HEK293 (cell line): ENCODE data around the gene ADRA2C.

ENCODE experiments used
- CTCF ChIA-PET: fragments of 350-600 bp; formaldehyde crosslinking; extraction: SDS; loops from one replicate; lab custom pipeline; 2021; ENCODE audit warnings: antibody characterized with exemption; lab: Yijun Ruan, JAX
- POLR2A ChIA-PET: fragments of 300-600 bp; formaldehyde crosslinking; extraction: SDS; loops from one replicate; lab custom pipeline; 2020; ENCODE audit warnings: antibody characterized with exemption, inconsistent platforms; lab: Yijun Ruan, JAX
- H3K27ac ChIP-seq: fragments of 200-500 bp; sonication (Bioruptor generic); 2 replicates; pipeline ENCODE4 v1.5.1; 2014; ENCODE audit warnings: low read depth, low read length, control low read depth, inconsistent platforms; ENCODE audit errors: extremely low read depth
- H3K36me3 ChIP-seq, 2 experiments: fragments of 200-500 bp in 1 of 2; sonication (Bioruptor generic) in 1 of 2; 1 replicate in 1 of 2; 2 replicates in 1 of 2; pipeline ENCODE4 v1.5.1; 2014 to 2017; ENCODE audit warnings: inconsistent platforms in 2 of 2, low read length in 2 of 2; ENCODE audit not compliant: control insufficient read depth in 2 of 2, insufficient read depth in 1 of 2
- H3K4me1 ChIP-seq: fragments of 200-500 bp; sonication (Bioruptor generic); 2 replicates; pipeline ENCODE4 v1.5.1; 2014; ENCODE audit warnings: mild to moderate bottlenecking, low read length, inconsistent platforms; ENCODE audit not compliant: control insufficient read depth, insufficient read depth
- H3K4me3 ChIP-seq: 2 replicates; pipeline ENCODE4 v1.5.1; 2011; ENCODE audit warnings: low read depth, mild to moderate bottlenecking, control low read depth, low read length, moderate library complexity
- H3K9me3 ChIP-seq: fragments of 200-500 bp; sonication (Bioruptor generic); 2 replicates; pipeline ENCODE4 v1.5.1; 2014; ENCODE audit warnings: low read depth, low read length, inconsistent platforms; ENCODE audit not compliant: control insufficient read depth, insufficient read depth
- EGR2 ChIP-seq: fragments of 450-650 bp; formaldehyde crosslinking; IDR thresholded peaks from 2 replicates; pipeline ENCODE4 v1.5.1; 2016; ENCODE audit warnings: low read depth, missing biosample characterization, missing genetic modification characterization
- IKZF3 ChIP-seq: fragments of 450-650 bp; IDR thresholded peaks from 2 replicates; pipeline ENCODE4 v1.5.0; 2018; ENCODE audit warnings: missing biosample characterization, mild to moderate bottlenecking, missing genetic modification characterization, moderate library complexity
- INSM2 ChIP-seq: fragments of 450-650 bp; formaldehyde crosslinking; IDR thresholded peaks from 2 replicates; pipeline ENCODE4 v1.5.1; 2016; ENCODE audit warnings: missing biosample characterization, missing genetic modification characterization
- KLF10 ChIP-seq: fragments of 450-650 bp; IDR thresholded peaks from 2 replicates; pipeline ENCODE4 v1.5.1; 2018; ENCODE audit warnings: missing biosample characterization, mild to moderate bottlenecking, missing genetic modification characterization
- PRDM1 ChIP-seq: fragments of 450-650 bp; formaldehyde crosslinking; IDR thresholded peaks from 2 replicates; pipeline ENCODE4; 2016; ENCODE audit warnings: missing biosample characterization, missing genetic modification characterization
- SP2 ChIP-seq: fragments of 450-650 bp; formaldehyde crosslinking; IDR thresholded peaks from 2 replicates; pipeline ENCODE4 v1.5.1; 2016; ENCODE audit warnings: missing biosample characterization, missing genetic modification characterization
- ZBTB20 ChIP-seq: fragments of 450-650 bp; formaldehyde crosslinking; IDR thresholded peaks from 2 replicates; pipeline ENCODE4 v1.5.1; 2016; ENCODE audit warnings: missing biosample characterization, missing genetic modification characterization
- ZBTB44 ChIP-seq: fragments of 450-650 bp; IDR thresholded peaks from 2 replicates; pipeline ENCODE4 v1.5.1; 2018; ENCODE audit warnings: missing biosample characterization, mild to moderate bottlenecking, missing genetic modification characterization
- ZBTB48 ChIP-seq: fragments of 450-650 bp; formaldehyde crosslinking; IDR thresholded peaks from 2 replicates; pipeline ENCODE4 v1.5.1; 2016; ENCODE audit warnings: missing biosample characterization, missing genetic modification characterization
- ZBTB8A ChIP-seq: fragments of 450-650 bp; formaldehyde crosslinking; IDR thresholded peaks from 2 replicates; pipeline ENCODE4 v1.5.1; 2016; ENCODE audit warnings: missing biosample characterization, missing genetic modification characterization
- ZFP3 ChIP-seq: fragments of 450-650 bp; formaldehyde crosslinking; IDR thresholded peaks from 2 replicates; pipeline ENCODE4 v1.5.1; 2016; ENCODE audit warnings: low read depth, missing biosample characterization, missing genetic modification characterization
- ZFP69B ChIP-seq: fragments of 450-650 bp; formaldehyde crosslinking; IDR thresholded peaks from 2 replicates; pipeline ENCODE4 v1.5.1; 2016; ENCODE audit warnings: missing biosample characterization, missing genetic modification characterization
- ZNF10 ChIP-seq: fragments of 450-650 bp; formaldehyde crosslinking; IDR thresholded peaks from 2 replicates; pipeline ENCODE4 v1.5.1; 2017; ENCODE audit warnings: missing biosample characterization, missing genetic modification characterization
- ZNF114 ChIP-seq: fragments of 450-650 bp; formaldehyde crosslinking; IDR thresholded peaks from 2 replicates; pipeline ENCODE4 v1.5.0; 2017; ENCODE audit warnings: missing biosample characterization, missing genetic modification characterization
- ZNF133 ChIP-seq: fragments of 450-650 bp; formaldehyde crosslinking; IDR thresholded peaks from 2 replicates; pipeline ENCODE4 v1.5.1; 2016; ENCODE audit warnings: missing biosample characterization, missing genetic modification characterization
- ZNF140 ChIP-seq: fragments of 450-650 bp; formaldehyde crosslinking; IDR thresholded peaks from 2 replicates; pipeline ENCODE4 v1.5.1; 2016; ENCODE audit warnings: missing biosample characterization, missing genetic modification characterization
- ZNF157 ChIP-seq: fragments of 450-650 bp; formaldehyde crosslinking; IDR thresholded peaks from 2 replicates; pipeline ENCODE4 v1.5.1; 2016; ENCODE audit warnings: missing biosample characterization, missing genetic modification characterization
- ZNF202 ChIP-seq: fragments of 450-650 bp; formaldehyde crosslinking; IDR thresholded peaks from 2 replicates; pipeline ENCODE4 v1.5.1; 2016; ENCODE audit warnings: missing biosample characterization, missing genetic modification characterization, borderline replicate concordance
- ZNF280D ChIP-seq: fragments of 450-650 bp; formaldehyde crosslinking; IDR thresholded peaks from 2 replicates; pipeline ENCODE4 v1.5.1; 2016; ENCODE audit warnings: missing biosample characterization, missing genetic modification characterization
- ZNF335 ChIP-seq: fragments of 450-650 bp; formaldehyde crosslinking; conservative IDR thresholded peaks from 2 replicates; pipeline ENCODE4 v1.5.1; 2016; ENCODE audit warnings: missing biosample characterization, missing genetic modification characterization
- ZNF394 ChIP-seq: fragments of 450-650 bp; formaldehyde crosslinking; IDR thresholded peaks from 2 replicates; pipeline ENCODE4 v1.5.1; 2016; ENCODE audit warnings: missing biosample characterization, missing genetic modification characterization, mild to moderate bottlenecking, moderate library complexity, borderline replicate concordance
- ZNF398 ChIP-seq: fragments of 450-650 bp; formaldehyde crosslinking; IDR thresholded peaks from 2 replicates; pipeline ENCODE4 v1.5.1; 2017; ENCODE audit warnings: missing biosample characterization, missing genetic modification characterization
- ZNF521 ChIP-seq: fragments of 450-650 bp; formaldehyde crosslinking; IDR thresholded peaks from 2 replicates; pipeline ENCODE4 v1.5.1; 2017; ENCODE audit warnings: missing biosample characterization, mild to moderate bottlenecking, missing genetic modification characterization
- ZNF544 ChIP-seq: fragments of 450-650 bp; formaldehyde crosslinking; IDR thresholded peaks from 2 replicates; pipeline ENCODE4 v1.5.0; 2017; ENCODE audit warnings: missing biosample characterization, missing genetic modification characterization
- ZNF548 ChIP-seq: fragments of 450-650 bp; formaldehyde crosslinking; IDR thresholded peaks from 2 replicates; pipeline ENCODE4 v1.5.1; 2016; ENCODE audit warnings: missing biosample characterization, missing genetic modification characterization
- ZNF645 ChIP-seq: fragments of 450-650 bp; formaldehyde crosslinking; IDR thresholded peaks from 2 replicates; pipeline ENCODE4; 2016; ENCODE audit warnings: missing biosample characterization, missing genetic modification characterization
- ZNF658 ChIP-seq: fragments of 450-650 bp; formaldehyde crosslinking; IDR thresholded peaks from 2 replicates; pipeline ENCODE4; 2016; ENCODE audit warnings: missing biosample characterization, missing genetic modification characterization
- ZNF664 ChIP-seq: fragments of 450-650 bp; formaldehyde crosslinking; IDR thresholded peaks from 2 replicates; pipeline ENCODE4 v1.5.1; 2016; ENCODE audit warnings: missing biosample characterization, missing genetic modification characterization
- ZNF701 ChIP-seq: fragments of 450-650 bp; formaldehyde crosslinking; IDR thresholded peaks from 2 replicates; pipeline ENCODE4 v1.5.1; 2016; ENCODE audit warnings: missing biosample characterization, missing genetic modification characterization
- ZNF785 ChIP-seq: fragments of 450-650 bp; formaldehyde crosslinking; IDR thresholded peaks from 2 replicates; pipeline ENCODE4 v1.5.1; 2016; ENCODE audit warnings: missing biosample characterization, missing genetic modification characterization

ADRA2C gene

GRCh38 chr4:3745886-3746656 is 20.1 kb upstream of the ADRA2C start:
- H3K36me3 ChIP-seq, result no peaks in the 10 kb centered on the region
- peak overlapping the region; percentile 39 for H3K4me3 ChIP-seq
- no peaks in the 10 kb centered on the region for H3K9me3 ChIP-seq
- POLR2A ChIA-PET, result no interaction called here
- H3K4me1 ChIP-seq, result 0 out of 2 replicates have a peak, but pooled peaks cover 2% of the 10 kb centered on the region
- peak overlapping the region; percentile 32; the same call in 1 of the 2 replicates for H3K27ac ChIP-seq
- CTCF ChIA-PET, result interaction anchor here (1.8 kb wide), 1 partner anchor 135 kb away, joined by 5 read pairs; no protein-coding TSS in a partner anchor
- TF ChIP-seq ZNF658 (tag by site-specific recombination) (no peak), ZBTB8A (no peak), ZNF280D (tag by site-specific recombination) (no peak), INSM2 (tag by site-specific recombination) (0 out of 2 replicates have a peak, but pooled peaks have one; percentile 28), ZNF335 (tag by site-specific recombination) (peak; percentile 67), ZNF114 (tag by site-specific recombination) (no peak), PRDM1 (no peak), ZNF202 (no peak), ZBTB48 (tag by site-specific recombination) (no peak), ZBTB44 (tag by site-specific recombination) (no peak), ZNF157 (tag by site-specific recombination) (no peak), ZNF133 (tag by site-specific recombination) (no peak), ZBTB20 (no peak), ZNF544 (tag by site-specific recombination) (no peak), ZNF140 (no peak), SP2 (no peak), ZNF701 (tag by site-specific recombination) (no peak), ZNF394 (tag by site-specific recombination) (peak; percentile 43; the same call in 1 of the 2 replicates), ZNF398 (tag by site-specific recombination) (no peak), ZNF10 (no peak), IKZF3 (tag by site-specific recombination) (peak; percentile 77), ZNF645 (tag by site-specific recombination) (no peak), KLF10 (no peak), ZNF664 (tag by site-specific recombination) (no peak), ZFP3 (no peak), ZNF785 (no peak), EGR2 (no peak), ZNF521 (tag by site-specific recombination) (no peak), ZFP69B (tag by site-specific recombination) (0 out of 2 replicates have a peak, but pooled peaks have one; percentile 40), ZNF548 (tag by site-specific recombination) (no peak)
